NCI-H510A treated with DMSO at 0.1 percent for 48 hours (cell line): Measurements from ENCODE around the gene POLR3G.

ENCODE experiments used
- DNase-seq: peaks from one replicate; lab custom pipeline; 2025; lab: John Stamatoyannopoulos, UW

POLR3G gene

DNA sequence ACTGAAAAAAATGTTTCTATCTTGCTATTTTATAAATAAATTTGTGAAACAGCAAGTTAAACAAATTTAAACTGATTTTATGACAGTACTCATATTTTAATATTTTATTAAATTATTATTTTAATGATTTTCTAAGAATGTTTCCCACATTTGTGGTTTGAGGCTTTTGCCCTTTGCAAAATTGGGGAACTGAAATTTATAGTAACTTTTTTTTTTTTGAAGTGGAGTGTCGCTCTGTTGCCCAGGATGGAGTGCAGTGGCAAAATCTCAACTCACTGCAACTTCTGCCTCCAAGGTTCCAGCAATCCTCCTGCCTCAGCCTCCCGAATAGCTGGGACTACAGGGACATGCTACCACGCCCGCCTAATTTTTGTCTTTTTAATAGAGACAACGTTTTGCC, 76.7 kb downstream of the POLR3G start:
- no peak for DNase-seq

DNA sequence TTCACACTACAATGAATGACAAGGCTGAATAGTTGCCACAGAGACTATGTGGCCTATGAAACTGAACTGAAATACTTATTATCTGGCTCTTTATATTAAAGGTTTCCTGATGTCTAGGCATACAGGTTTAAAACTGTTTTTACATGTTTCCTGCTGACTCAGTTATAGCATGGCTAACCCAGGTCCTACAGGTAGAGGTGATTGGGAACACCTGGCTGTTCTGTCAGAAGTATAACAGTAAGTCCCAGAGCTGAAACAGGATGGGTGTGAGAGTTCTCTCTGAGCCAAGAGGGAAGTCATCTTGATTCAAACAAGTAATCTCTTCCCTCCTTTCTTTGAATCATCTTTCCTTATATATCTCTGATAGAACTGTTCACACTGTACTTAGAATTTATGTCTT, 79.0 kb downstream of the POLR3G start:
- no peak for DNase-seq

DNA sequence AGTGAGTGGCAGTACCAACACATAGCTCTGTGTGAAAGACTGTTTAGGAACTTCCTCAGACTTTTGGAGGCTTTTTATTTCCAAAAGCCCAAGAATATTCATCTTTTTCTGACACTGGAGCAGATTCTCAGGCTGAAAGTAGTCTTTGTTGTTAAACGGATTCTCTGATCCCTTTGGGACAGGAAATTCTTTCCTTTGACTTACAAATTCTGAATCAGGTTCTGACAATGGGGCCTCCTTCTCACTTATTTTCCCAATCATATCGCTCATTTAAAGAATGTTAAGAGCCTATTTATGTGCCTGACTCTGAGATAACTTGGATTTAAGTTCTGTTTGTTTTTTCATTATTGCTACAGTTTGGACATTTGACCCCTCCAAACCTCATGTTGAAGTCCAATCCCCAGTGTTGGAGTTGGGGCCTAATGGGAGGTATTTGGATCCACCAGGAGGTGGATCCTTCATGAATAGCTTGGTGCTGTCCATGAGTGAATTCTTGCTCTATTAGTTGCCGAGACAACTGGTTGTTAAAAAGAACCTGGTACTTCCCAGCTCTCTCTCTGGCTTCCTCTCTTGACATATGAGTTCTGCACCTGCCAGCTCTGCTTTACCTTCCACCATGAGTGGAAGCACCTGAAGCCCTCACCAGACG, 79.8 kb downstream of the POLR3G start:
- DNase-seq = no peak

DNA sequence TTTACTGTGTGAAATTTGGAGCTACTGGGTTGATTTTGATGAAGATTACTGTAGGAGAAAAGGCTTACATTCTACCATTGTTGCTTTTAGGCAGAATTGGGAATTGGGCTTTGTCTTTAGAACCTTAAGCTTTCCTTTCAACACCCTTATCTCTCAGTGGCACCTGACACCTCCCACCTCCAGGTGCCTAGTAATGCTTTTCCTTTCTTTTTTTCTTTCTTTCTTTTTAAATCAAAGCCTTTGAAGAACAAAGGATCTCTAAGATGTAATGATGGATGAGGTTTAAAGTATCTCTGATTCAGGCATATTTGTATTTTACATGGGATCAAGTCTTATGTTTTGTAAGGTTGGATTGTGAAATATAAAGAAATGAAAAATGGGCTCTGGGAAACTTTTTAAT, 81.0 kb downstream of the POLR3G start:
- no peak for DNase-seq

DNA sequence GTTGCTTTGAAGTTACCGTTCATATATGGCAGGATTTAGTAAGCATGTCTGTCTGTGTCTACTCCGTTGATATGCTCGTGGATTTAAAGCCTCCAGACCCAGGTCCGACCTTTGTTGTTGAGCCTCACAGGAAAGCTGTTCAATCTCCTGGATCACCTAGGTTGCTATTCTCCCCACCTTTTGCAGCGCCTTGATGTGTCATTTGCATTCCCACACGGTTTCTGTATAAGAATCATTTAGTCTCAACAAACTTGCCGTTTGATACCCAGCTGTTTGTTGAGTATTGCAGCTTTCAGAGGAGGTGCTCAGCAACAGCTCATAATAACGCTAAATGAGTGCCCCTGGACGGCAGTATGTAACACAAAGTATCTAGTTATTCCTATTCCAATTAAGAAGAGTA, 82.7 kb downstream of the POLR3G start:
- peak; percentile 63 for DNase-seq

DNA sequence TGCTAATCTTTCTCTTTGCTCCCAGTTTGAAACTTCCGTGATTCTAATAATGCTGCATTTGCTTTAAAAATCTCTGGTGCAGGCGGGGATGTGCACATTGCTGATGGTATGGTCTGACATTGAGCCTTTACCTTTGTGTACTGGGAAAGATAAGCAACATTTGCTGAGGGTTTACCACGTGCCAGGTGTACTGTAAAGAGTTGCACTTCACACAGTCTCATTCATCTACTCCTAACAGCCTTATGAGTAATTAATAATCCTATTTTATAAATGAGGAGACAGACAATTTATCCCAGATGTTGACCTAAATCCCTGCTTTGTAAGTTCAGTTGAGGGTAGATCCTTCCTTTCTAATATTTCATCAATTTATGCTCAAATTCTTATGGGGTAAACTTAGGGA, 83.2 kb downstream of the POLR3G start:
- DNase-seq = peak; percentile 63

DNA sequence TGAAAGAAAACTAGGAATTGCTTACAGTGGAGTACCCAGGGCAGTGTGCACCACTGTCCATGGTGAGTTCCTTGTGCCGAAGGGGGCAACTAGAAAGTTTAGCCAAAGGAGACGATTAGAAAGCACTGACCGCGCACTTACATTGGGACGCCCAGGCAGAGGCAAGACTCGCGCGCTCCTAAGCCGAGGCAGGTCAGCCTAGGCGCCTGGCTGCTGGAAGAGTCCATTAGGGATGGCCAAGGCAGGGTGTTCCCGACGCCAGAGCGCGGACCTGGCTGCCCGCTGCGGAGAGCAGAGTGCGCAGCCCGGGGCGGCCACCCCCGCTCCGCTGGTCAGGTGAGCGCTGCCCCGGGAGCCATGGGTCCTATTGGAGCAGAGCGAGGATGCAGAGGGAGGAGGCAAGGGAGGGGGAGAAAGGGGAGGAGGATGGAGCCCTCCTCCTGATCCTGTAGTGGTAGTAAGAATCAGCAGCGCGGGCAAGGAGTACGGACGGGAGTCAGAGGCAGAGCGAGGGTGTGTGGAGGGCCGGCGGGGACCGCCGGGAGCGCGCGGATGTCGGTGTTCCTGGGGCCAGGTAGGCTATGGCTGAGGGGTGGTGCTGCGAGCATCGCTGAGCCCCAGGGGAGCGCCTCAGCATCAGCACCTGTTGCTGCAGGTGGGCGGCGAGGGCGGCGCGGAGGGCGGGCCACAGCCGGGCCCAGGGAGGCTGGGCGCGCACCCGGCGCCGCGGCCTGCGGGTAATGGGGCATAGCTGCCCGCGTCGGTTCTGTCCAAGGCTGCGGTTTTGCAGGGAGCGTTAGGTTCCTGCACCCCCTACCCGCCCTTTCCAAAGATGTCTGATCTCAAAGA, 83.9 kb downstream of the POLR3G start, which contains the start of gene ADGRV1:
ADGRV1 (plus strand) TSS at position 454 of the 849 bp plus-strand sequence; CDS start at position 553, 99 bp downstream.
- peak; percentile 87 for DNase-seq

DNA sequence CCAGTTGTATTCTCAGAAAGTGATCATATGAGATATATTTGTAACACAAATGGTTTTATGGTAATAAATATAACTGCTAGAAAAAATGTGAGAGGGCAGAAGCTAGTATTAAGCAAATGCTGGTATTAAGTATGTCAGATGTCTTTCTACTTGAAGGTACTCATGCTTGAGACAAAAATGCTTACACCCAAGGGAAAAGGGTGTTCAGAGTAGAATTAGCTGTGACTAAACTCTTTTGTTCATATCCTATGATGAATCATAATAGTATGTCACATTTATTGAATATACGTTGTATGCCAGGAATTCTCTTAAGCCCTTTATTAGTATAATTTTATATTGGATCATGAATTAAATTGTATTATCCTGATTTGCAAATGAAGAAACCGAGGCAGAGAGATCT, 86.1 kb downstream of the POLR3G start:
- no peak for DNase-seq

- no peak for DNase-seq
Measured at GRCh38 chr5:90561766-90562165, 87.1 kb downstream of the POLR3G start.

GRCh38 chr5:90562341-90562740, 87.7 kb downstream of the POLR3G start:
- DNase-seq = peak; percentile 57

DNA sequence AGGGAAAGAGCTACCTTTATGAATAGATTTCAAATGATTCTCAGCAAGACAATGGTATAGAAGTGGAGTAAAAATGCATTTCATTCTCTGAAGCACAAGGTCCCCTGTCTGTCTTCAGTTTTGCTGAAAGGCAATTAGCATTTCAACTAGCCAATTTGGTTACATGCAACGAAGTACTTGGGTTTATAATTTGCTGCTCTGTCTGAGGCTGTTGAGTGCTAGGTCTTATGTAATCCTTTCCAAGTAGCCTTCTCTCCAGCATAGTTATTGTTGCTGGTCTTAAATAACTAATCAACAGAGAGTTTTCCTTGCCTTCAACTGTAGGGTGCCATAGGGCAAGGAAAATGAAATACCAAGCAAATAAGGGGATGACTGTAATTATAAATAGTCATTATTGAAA, 88.4 kb downstream of the POLR3G start:
- peak; percentile 2 for DNase-seq
